Suprapubic skin (tissue), 4 donors: ENCODE results near the gene PTGER2. TPM values are rescaled to one million over a fixed set of nuclear protein-coding genes. Genes with fewer than 3 reads are reported as not detected.

Source experiments
- DNase-seq, 2 donors: peaks; one replicate each; pipeline ENCODE4 v3.0.0-alpha.2; 2019; ENCODE audit warnings: low spot score in 2 of 2
- H3K27ac ChIP-seq: fragments of 200-600 bp; sonication (generic); one replicate; pipeline ENCODE4 v1.5.1; 2019
- H3K27me3 ChIP-seq: fragments of 200-600 bp; sonication (generic); one replicate; pipeline ENCODE4 v1.5.1; 2019
- H3K36me3 ChIP-seq: fragments of 200-600 bp; sonication (generic); one replicate; pipeline ENCODE4 v1.5.1; 2019
- H3K4me1 ChIP-seq: fragments of 200-600 bp; sonication (generic); one replicate; pipeline ENCODE4 v1.5.1; 2019
- H3K4me3 ChIP-seq: fragments of 200-600 bp; sonication (generic); one replicate; pipeline ENCODE4 v1.5.1; 2019; ENCODE audit warnings: mild to moderate bottlenecking
- H3K9me3 ChIP-seq: fragments of 200-600 bp; sonication (generic); one replicate; pipeline ENCODE4 v1.5.1; 2019
- EP300 ChIP-seq: sonication (generic); formaldehyde crosslinking; IDR thresholded peaks from one replicate; pipeline ENCODE4 v1.6.1; 2017; ENCODE audit warnings: antibody characterized with exemption
- POLR2A ChIP-seq, 2 donors: fragments of 450-650 bp; IDR thresholded peaks; one replicate each; pipeline ENCODE4 v1.6.1; 2017; ENCODE audit warnings: antibody characterized with exemption in 2 of 2, mild to moderate bottlenecking in 2 of 2, moderate library complexity in 2 of 2
- POLR2AphosphoS5 ChIP-seq, 3 donors: sonication (generic); formaldehyde crosslinking; IDR thresholded peaks; one replicate each; pipeline ENCODE4 v1.6.1; 2017; ENCODE audit warnings: antibody characterized with exemption in 3 of 3
- WGBS: methylation state at CpG from one replicate; pipeline ENCODE4 v1.1.5; 2018; 5-methylcytosine and 5-hydroxymethylcytosine counted together
- total RNA-seq, 4 donors: library from RNA; depleted of rRNA; stranded (reverse); fragments of >200 nt; gene quantifications; one replicate each; pipeline ENCODE4 v1.1.0, GENCODE V29; 2016
- TF ChIP-seq, protein P1 (sequence below), 2 donors: fragments of 200-600 bp in 1 of 2; fragments of 450-650 bp in 1 of 2; sonication (generic) in 1 of 2; IDR thresholded peaks; one replicate each; pipeline ENCODE4 v1.5.1; 2016 to 2019; ENCODE audit warnings: antibody characterized with exemption in 2 of 2, mild to moderate bottlenecking in 1 of 2, moderate library complexity in 1 of 2

The PTGER2 gene, protein sequence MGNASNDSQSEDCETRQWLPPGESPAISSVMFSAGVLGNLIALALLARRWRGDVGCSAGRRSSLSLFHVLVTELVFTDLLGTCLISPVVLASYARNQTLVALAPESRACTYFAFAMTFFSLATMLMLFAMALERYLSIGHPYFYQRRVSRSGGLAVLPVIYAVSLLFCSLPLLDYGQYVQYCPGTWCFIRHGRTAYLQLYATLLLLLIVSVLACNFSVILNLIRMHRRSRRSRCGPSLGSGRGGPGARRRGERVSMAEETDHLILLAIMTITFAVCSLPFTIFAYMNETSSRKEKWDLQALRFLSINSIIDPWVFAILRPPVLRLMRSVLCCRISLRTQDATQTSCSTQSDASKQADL
- 1 to 10 TPM in 1 of 4 donors, under 1 TPM in 3; 0.49 to 1.0 (median 0.68) TPM for total RNA-seq

DNA sequence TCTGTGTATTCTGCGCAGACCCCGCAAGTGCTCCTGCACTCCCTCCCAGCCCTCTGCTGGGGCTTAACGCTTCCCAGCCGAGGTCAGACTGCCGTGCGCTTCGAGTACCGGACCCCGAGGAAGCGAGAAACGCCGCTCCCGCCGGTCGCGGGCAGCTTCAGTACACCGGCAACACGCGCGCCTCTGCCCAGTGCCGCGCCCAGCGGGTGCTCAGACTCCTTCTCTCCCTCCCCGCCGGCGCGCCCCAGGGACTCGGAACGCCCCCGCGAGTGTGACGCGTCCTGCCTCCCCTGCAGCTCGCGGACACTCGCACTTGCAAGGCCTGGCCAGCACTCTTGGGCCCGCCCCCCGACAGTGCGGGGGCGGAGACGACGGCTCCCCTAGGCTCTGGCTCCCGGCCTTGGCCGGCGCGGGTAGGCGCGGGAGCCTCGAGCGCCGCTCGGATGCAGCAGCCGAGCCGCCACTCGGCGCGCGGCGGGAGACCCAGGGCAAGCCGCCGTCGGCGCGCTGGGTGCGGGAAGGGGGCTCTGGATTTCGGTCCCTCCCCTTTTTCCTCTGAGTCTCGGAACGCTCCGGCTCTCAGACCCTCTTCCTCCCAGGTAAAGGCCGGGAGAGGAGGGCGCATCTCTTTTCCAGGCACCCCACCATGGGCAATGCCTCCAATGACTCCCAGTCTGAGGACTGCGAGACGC, at the start of gene PTGER2:
TSS of gene PTGER2 (plus strand) at position 410 of the 692 bp plus-strand sequence. CDS start at position 647, 237 bp downstream.
- TF ChIP-seq POLR2AphosphoS5 (IDR thresholded peaks at IDR 0.05) (peak in 1 of 3 donors; percentile 68), POLR2A (IDR thresholded peaks at IDR 0.05) (peak in 1 of 2 donors; percentile 58), EP300 (no peak)
- TF ChIP-seq, protein P1, sequence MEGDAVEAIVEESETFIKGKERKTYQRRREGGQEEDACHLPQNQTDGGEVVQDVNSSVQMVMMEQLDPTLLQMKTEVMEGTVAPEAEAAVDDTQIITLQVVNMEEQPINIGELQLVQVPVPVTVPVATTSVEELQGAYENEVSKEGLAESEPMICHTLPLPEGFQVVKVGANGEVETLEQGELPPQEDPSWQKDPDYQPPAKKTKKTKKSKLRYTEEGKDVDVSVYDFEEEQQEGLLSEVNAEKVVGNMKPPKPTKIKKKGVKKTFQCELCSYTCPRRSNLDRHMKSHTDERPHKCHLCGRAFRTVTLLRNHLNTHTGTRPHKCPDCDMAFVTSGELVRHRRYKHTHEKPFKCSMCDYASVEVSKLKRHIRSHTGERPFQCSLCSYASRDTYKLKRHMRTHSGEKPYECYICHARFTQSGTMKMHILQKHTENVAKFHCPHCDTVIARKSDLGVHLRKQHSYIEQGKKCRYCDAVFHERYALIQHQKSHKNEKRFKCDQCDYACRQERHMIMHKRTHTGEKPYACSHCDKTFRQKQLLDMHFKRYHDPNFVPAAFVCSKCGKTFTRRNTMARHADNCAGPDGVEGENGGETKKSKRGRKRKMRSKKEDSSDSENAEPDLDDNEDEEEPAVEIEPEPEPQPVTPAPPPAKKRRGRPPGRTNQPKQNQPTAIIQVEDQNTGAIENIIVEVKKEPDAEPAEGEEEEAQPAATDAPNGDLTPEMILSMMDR (IDR thresholded peaks at IDR 0.05) = no peak
- Histone ChIP-seq H3K4me1 (peaks cover 29% of the 10 kb centered on the region), H3K36me3 (no peaks in the 10 kb centered on the region), H3K27ac (peak within 1 kb of the TSS; percentile 42), H3K27me3 (peaks cover 22% of the 10 kb centered on the region), H3K9me3 (no peaks in the 10 kb centered on the region), H3K4me3 (peak within 1 kb of the TSS; percentile 53)
- peak; percentile 92 for DNase-seq
- under 1% methylated on average over 43 of the region's 73 CpGs for WGBS

DNA sequence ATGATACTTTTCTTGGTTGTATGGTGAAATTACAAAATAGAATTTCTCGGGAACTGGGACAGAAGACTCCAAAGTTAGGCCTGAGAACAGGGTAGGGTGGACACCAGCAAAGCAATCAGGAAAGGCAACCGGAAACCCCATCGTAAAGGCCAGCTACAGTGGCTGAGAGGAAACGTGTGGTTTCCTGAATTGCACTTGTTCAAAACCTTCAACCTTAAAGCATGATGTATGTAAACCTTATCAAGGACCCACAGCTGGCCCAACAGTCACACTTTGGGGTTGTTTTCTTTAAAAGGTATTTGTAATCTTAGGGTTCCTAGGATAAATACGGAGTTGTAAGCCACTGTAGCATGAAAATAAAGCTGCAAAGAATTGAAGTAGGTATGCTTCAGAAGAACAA, 48.9 kb upstream of the PTGER2 start:
- H3K4me1 ChIP-seq = peaks cover 34% of the 10 kb centered on the region
- no peaks in the 10 kb centered on the region for H3K9me3 ChIP-seq
- H3K36me3 ChIP-seq = no peaks in the 10 kb centered on the region
- peaks cover 28% of the 10 kb centered on the region for H3K27me3 ChIP-seq
- no peak for TF ChIP-seq EP300
- no peak for TF ChIP-seq POLR2A (IDR thresholded peaks at IDR 0.05)
- TF ChIP-seq POLR2AphosphoS5 (IDR thresholded peaks at IDR 0.05) = no peak
- TF ChIP-seq, protein P1 (IDR thresholded peaks at IDR 0.05) = no peak
- DNase-seq = no peak
- WGBS = 76% methylated on average over 5 of the region's 5 CpGs
- no peak overlapping the region for H3K27ac ChIP-seq
- no peak overlapping the region for H3K4me3 ChIP-seq

- Histone ChIP-seq H3K27ac (no peak overlapping the region), H3K27me3 (peaks cover 28% of the 10 kb centered on the region), H3K4me3 (no peak overlapping the region), H3K4me1 (peaks cover 34% of the 10 kb centered on the region), H3K36me3 (no peaks in the 10 kb centered on the region), H3K9me3 (no peaks in the 10 kb centered on the region)
- DNase-seq = no peak
- WGBS = 28% methylated on average over 3 of the region's 3 CpGs
- TF ChIP-seq POLR2AphosphoS5 (IDR thresholded peaks at IDR 0.05) (no peak), EP300 (no peak), POLR2A (IDR thresholded peaks at IDR 0.05) (no peak)
- TF ChIP-seq, protein P1 (IDR thresholded peaks at IDR 0.05) = no peak
These were observed 47.9 kb upstream of the PTGER2 start for GRCh38 chr14:52266179-52266578.

GRCh38 chr14:52266782-52267181, 47.3 kb upstream of the PTGER2 start:
- DNase-seq = no peak
- H3K4me3 ChIP-seq = no peak overlapping the region
- peaks cover 34% of the 10 kb centered on the region for H3K4me1 ChIP-seq
- WGBS = 82% methylated on average over 5 of the region's 5 CpGs
- H3K36me3 ChIP-seq = no peaks in the 10 kb centered on the region
- H3K27me3 ChIP-seq = peaks cover 28% of the 10 kb centered on the region
- peak overlapping the region; percentile 19 for H3K27ac ChIP-seq
- no peak for TF ChIP-seq POLR2AphosphoS5 (IDR thresholded peaks at IDR 0.05)
- TF ChIP-seq, protein P1 (IDR thresholded peaks at IDR 0.05) = no peak
- no peak for TF ChIP-seq POLR2A (IDR thresholded peaks at IDR 0.05)
- no peak for TF ChIP-seq EP300
- no peaks in the 10 kb centered on the region for H3K9me3 ChIP-seq
